ENCODE measurements around the gene FBXL7. TPM values are rescaled to one million over a fixed set of nuclear protein-coding genes. Genes with fewer than 3 reads are reported as not detected.

FBXL7 gene
- total RNA-seq, 1 experiment from 2014 or later, result not detected

DNA sequence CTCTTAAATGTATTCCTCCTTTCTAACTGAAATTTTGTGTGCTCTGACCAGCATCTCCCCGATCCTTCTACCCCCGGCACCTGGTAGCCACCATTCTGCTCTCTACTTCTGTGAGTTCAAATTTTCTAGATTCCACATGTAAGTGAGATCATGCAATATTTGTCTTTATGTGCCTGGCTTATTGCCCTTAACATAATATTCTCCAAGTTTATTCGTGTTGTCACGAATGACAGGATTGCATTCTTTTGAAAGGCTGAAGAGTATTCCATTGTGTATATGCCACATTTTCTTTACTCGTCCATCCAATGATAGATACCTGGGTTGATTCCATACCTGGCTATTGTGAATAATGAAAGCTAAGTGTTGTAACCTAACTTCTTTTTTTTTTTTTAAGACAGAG is 29.0 kb downstream of the FBXL7 start:
- no peak overlapping the region for H3K27ac ChIP-seq (ENCODE audit: low read length)
- ChIA-PET CTCF (no interaction called here), POLR2A (no interaction called here)
- no peaks in the 10 kb centered on the region for H3K36me3 ChIP-seq (ENCODE audit: control insufficient read depth, insufficient read depth, low read length)
- no peak for TF ChIP-seq REST (IDR thresholded peaks at IDR 0.05; ENCODE audit: insufficient read depth in 1 of 2, low read depth in 2 of 2, low read length in 1 of 2)
- TF ChIP-seq POLR2AphosphoS5 (IDR thresholded peaks at IDR 0.05; ENCODE audit: low read depth, low read length), result no peak
- TF ChIP-seq, protein P1, sequence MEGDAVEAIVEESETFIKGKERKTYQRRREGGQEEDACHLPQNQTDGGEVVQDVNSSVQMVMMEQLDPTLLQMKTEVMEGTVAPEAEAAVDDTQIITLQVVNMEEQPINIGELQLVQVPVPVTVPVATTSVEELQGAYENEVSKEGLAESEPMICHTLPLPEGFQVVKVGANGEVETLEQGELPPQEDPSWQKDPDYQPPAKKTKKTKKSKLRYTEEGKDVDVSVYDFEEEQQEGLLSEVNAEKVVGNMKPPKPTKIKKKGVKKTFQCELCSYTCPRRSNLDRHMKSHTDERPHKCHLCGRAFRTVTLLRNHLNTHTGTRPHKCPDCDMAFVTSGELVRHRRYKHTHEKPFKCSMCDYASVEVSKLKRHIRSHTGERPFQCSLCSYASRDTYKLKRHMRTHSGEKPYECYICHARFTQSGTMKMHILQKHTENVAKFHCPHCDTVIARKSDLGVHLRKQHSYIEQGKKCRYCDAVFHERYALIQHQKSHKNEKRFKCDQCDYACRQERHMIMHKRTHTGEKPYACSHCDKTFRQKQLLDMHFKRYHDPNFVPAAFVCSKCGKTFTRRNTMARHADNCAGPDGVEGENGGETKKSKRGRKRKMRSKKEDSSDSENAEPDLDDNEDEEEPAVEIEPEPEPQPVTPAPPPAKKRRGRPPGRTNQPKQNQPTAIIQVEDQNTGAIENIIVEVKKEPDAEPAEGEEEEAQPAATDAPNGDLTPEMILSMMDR (IDR thresholded peaks at IDR 0.05), result no peak
- TF ChIP-seq TCF7L2 (IDR thresholded peaks at IDR 0.05; ENCODE audit: low read depth, low read length), result no peak
- no peak for TF ChIP-seq SIN3A (IDR thresholded peaks at IDR 0.05; ENCODE audit: borderline replicate concordance, insufficient read depth, low read depth, low read length)
- in situ Hi-C loops (cut with HindIII; ENCODE audit: low pct_unique_long_range_greater_than_20kb, low sequenced_read_pairs) (no loop called here), intact Hi-C loops (cut with micrococcal nuclease; ENCODE audit: unreplicated experiment) (no loop called here)
- H3K4me1 ChIP-seq (ENCODE audit: control insufficient read depth, insufficient read depth, low read length), result no peaks in the 10 kb centered on the region
- no TSS peak for BruUV-seq (replicated peaks)
- no peak for ATAC-seq
- no peaks in the 10 kb centered on the region for H3K9me3 ChIP-seq (ENCODE audit: control insufficient read depth, insufficient read depth, low read depth, low read length)
- H3K4me3 ChIP-seq (ENCODE audit: low read depth in 2 of 2, low read length in 2 of 2), result no peak overlapping the region
- no peak for DNase-seq (ENCODE audit: low read depth, low spot score)
- H3K27me3 ChIP-seq (ENCODE audit: control insufficient read depth, insufficient read depth, low read length), result no peaks in the 10 kb centered on the region

DNA sequence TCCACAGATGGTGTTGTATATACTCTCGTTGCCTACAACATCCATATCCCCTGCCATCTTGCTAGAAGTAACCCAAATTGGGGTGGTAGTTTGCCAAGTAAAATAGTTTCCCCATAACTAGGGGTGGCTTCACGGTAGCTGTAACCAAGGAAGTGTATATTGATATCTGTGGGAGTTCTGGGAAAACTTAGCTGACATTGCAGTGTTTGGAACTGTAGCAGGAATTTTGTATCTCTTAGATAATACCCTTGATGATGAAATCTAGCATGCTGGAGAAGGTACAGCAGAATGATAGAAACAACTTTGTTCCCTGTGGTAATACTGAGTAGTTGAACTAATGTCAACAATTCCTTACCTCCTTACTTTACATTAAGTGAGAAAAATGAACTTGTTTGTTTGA is 29.8 kb downstream of the FBXL7 start:
- no peak for DNase-seq (ENCODE audit: low read depth, low spot score)
- H3K4me1 ChIP-seq (ENCODE audit: control insufficient read depth, insufficient read depth, low read length), result no peaks in the 10 kb centered on the region
- POLR2A ChIA-PET, result no interaction called here
- CTCF ChIA-PET, result interaction anchor here (0.5 kb wide), 1 partner anchor 289 kb away, joined by 3 read pairs; no protein-coding TSS in a partner anchor
- no peaks in the 10 kb centered on the region for H3K9me3 ChIP-seq (ENCODE audit: control insufficient read depth, insufficient read depth, low read depth, low read length)
- H3K4me3 ChIP-seq (ENCODE audit: low read depth in 2 of 2, low read length in 2 of 2), result no peak overlapping the region
- in situ Hi-C loops (cut with HindIII; ENCODE audit: low pct_unique_long_range_greater_than_20kb, low sequenced_read_pairs) (no loop called here), intact Hi-C loops (cut with micrococcal nuclease; ENCODE audit: unreplicated experiment) (no loop called here)
- no TSS peak for BruUV-seq (replicated peaks)
- no peaks in the 10 kb centered on the region for H3K36me3 ChIP-seq (ENCODE audit: control insufficient read depth, insufficient read depth, low read length)
- no peak for ATAC-seq
- H3K27me3 ChIP-seq (ENCODE audit: control insufficient read depth, insufficient read depth, low read length), result no peaks in the 10 kb centered on the region
- TF ChIP-seq POLR2AphosphoS5 (IDR thresholded peaks at IDR 0.05; ENCODE audit: low read depth, low read length) (no peak), SIN3A (IDR thresholded peaks at IDR 0.05; ENCODE audit: borderline replicate concordance, insufficient read depth, low read depth, low read length) (no peak), TCF7L2 (IDR thresholded peaks at IDR 0.05; ENCODE audit: low read depth, low read length) (no peak), REST (IDR thresholded peaks at IDR 0.05; ENCODE audit: insufficient read depth in 1 of 2, low read depth in 2 of 2, low read length in 1 of 2) (no peak)
- TF ChIP-seq, protein P1 (IDR thresholded peaks at IDR 0.05), result no peak
- H3K27ac ChIP-seq (ENCODE audit: low read length), result no peak overlapping the region

Data from Panc1 (cell line).